NCI-H1436 treated with DMSO at 0.1 percent for 48 hours (cell line): ENCODE measurements around the gene PSMD4.

ENCODE experiments used
- DNase-seq: peaks from one replicate; lab custom pipeline; 2025; lab: John Stamatoyannopoulos, UW

PSMD4 gene

DNA sequence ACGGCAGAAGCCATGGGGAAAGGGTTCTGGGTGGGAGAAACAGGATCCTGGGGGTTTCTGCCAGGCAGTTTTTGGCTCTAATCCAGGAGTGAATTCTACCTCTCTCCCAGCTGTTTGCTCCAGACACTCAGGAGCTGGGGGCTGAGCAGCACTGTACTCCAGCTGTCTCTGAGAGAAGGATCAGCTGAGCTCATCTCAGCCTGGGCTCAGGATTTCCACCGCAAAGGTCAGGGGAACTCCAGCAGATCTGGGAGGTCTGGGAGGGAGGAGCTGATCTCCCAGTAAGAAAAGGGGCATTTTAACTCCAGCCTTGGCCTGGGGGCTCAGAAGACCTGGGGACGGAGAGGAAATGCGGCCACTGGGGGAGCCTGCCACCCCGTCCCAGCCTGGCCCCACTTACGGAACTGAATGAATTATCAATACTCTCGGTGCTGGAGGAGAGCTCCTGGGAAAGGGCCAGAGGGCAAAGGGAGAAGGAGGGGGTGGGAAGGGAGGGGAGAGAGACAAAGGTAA is 55.3 kb downstream of the PSMD4 start:
- DNase-seq: no peak

- no peak for DNase-seq
These were observed 56.5 kb downstream of the PSMD4 start for GRCh38 chr1:151311011-151311410.

GRCh38 chr1:151311589-151312331 is 57.2 kb downstream of the PSMD4 start:
- no peak for DNase-seq

GRCh38 chr1:151312411-151312810 is 57.9 kb downstream of the PSMD4 start:
- no peak for DNase-seq

DNA sequence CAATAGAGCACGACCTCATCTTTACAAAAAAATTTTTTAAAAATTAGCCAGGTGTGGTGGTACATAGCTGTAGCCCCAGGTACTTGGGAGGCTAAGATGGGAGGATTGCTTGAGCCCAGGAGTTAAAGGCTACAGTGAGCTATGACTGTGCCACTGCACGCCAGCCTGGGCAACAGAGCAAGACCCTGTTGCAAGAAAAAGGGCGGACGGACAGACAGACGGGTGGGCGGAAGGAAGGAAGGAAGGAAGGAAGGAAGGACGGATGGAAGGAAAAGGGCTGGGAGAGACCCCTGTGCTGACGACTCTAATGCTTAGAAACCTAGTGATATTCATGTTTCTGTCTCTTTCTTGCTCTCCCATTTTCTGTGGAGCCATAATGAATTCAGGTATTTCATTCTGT is 58.3 kb downstream of the PSMD4 start:
- no peak for DNase-seq

DNA sequence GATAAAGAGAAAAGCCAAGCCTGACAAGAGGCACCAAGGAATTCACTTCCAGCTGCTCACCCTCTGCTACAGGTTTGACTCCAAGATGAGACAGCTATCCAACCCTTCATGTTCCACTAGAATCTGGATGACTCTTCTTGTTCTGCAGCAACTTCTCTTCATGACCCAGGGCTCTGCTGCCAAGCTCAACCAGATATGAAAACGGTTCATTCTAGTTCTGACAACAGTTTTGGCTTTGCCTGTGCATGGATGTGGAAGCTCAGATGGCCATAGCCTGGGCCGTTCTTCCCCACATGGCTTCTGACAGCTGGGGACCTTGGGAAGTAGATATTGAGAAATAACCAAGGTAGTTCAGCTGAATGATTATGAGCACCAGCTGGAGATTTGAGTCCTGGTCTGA is 59.0 kb downstream of the PSMD4 start:
- no peak for DNase-seq

- no peak for DNase-seq
These were observed 59.8 kb downstream of the PSMD4 start for GRCh38 chr1:151314137-151314875.

DNA sequence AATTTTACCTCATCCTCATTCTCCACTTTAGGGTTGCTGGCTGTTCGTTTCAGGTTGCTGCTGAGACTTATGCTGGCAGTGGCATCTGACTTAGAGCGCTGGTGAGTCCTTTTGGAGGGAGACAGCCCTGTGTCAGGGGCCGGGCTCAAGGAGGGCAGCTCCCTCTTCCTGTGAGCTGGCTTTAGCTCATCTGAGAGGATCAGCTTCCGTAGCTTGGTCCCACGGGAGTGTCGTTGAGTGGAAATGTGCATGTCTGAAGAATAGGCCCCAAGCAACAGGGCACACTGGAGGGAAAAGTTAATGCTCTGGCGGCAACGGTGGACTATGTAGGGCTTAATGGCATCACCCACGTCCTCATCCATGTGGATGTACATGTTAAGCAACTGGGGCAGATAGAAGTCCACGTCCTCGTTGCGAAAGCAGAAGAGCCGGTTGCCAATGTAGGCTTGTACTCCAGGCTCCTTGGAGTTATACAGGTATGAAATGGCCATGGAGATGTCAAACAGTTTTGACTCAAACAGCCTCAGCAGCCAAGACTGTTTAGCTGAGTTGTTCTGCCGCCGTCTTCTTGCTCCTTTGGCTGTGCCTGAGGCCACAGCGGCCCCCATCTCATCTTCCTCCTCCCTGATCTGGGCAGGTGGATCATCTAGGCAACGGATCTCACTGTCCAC is 61.2 kb downstream of the PSMD4 start:
- DNase-seq: no peak
